Activated CD4-positive, alpha-beta T cell treated with anti-CD3 and anti-CD28 coated beads, Interleukin-2, amount 50 U/mL, for 1 hour (primary cell): ENCODE results near the gene NUFIP1.
"Not testable (repeated sequence)": the region's sequence is repeated elsewhere in the genome, so short reads cannot be mapped to it uniquely, and the experiment has no call there.

Source experiments
- DNase-seq: peaks from one replicate; pipeline ENCODE4 v3.0.0-alpha.2; 2020

Gene NUFIP1

GRCh38 chr13:44989071-44989889 lies at the start of gene NUFIP1, which contains the start of gene GPALPP1:
Gene NUFIP1, minus strand, starts transcription at chr13:44989471. Its CDS starts 35 bp downstream, at chr13:44989436.
Gene GPALPP1, plus strand, starts transcription at chr13:44989538. Its CDS starts 117 bp downstream, at chr13:44989655.
- DNase-seq: peak; percentile 93

- DNase-seq: no peak
Observed at GRCh38 chr13:45036206-45036605, 46.9 kb upstream of the NUFIP1 start.

- no peak for DNase-seq
Observed at GRCh38 chr13:45034342-45034741, 45.1 kb upstream of the NUFIP1 start.

DNA sequence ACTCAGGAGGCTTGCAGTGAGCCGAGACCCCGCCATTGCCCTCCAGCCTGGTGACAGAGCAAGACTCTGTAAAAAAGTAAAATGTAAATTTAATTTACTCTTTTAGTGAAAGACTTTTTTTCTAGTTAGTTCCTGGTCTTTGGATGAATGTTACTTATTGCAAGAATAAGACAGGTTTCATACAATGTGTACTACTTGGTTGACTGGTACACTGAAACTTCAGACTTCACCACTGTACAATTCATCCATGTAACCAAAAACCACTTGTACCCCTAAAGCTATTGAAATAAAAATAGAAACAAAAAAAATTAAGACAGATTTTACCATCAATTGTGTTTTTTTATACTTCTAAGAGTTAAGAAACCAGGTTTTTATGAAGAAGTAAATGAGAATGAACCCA lies 35.6 kb upstream of the NUFIP1 start:
- DNase-seq: no peak

DNA sequence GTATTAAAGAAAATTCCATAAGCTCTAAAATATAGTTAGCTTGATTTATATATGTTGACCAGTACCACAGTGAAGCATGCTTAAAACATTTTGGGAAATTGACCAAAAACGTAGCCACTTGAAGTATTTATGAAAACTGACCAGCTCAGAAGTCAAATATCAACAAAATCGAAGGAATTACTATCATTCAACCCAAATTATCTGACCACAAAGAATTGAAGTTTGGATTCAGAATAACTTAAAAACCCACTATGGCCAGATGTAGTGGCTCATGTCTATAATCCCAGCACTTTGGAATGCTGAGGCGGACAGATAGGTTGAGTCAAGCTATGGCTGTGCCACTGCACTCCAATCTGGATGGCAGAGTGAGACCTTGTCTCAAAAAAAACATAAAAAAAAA lies 32.0 kb upstream of the NUFIP1 start:
- no peak for DNase-seq

- not testable (repeated sequence) for DNase-seq
Observed at GRCh38 chr13:45019981-45020380, 30.7 kb upstream of the NUFIP1 start.

- DNase-seq: no peak
Observed at GRCh38 chr13:45016792-45017425, 27.6 kb upstream of the NUFIP1 start.

DNA sequence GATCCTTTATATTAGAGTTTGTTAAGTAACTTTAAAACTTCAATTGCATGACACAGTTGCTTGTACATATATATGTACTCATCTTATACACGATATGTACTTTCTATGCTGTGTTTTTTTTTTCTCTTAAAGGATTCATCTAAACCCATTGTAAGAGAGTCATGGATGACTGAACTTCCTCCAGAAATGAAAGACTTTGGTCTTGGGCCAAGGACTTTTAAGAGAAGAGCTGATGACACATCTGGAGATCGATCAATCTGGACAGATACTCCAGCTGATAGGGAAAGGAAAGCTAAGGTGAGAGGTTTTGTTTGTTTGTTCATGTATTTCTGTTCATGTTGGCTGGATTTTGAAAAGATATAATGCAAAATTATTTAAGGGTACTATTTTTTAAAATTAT lies 26.0 kb upstream of the NUFIP1 start:
- no peak for DNase-seq

- no peak for DNase-seq
Observed at GRCh38 chr13:45011198-45011597, 21.9 kb upstream of the NUFIP1 start.

GRCh38 chr13:45007823-45008222 lies 18.6 kb upstream of the NUFIP1 start:
- DNase-seq: no peak

DNA sequence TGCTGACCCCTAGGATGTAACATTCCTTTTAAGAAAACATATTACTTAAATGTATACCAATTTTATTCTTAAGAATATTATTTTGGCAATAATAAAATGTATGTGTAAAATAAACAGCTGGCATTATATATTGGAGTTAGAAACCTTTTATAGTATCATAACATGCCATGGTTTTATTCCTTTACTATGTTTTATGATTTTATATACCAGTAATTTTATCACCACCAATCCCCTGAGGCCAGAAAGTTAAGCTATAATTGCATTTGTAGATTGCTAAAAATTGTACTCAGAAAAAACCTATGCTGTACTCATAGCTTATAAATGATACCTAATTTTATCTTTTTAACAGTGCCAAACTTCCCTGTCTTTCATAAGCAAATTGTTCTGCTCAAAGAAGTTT lies 18.0 kb upstream of the NUFIP1 start:
- DNase-seq: no peak

GRCh38 chr13:45004096-45004495 lies 14.8 kb upstream of the NUFIP1 start:
- DNase-seq: no peak

- DNase-seq: no peak
Observed at GRCh38 chr13:45003417-45003816, 14.1 kb upstream of the NUFIP1 start.

DNA sequence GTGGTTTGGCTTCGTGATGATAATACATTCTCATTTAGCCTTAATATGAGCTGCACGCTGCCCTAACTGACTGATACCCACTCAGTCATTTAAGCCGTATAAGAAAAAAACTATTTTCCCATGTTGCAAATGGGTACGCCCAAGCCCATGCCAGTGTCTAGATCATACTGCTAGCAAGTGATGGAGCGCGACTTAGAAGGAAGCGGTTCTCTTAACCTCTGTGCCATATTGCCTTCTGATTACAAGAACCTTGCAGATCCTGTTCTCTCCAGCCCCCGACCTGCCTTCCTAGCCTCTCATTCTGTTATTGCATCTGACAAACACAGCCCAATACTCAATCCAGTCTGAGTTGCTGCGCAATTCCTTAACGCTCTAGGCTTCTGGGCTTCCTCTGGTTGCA lies 670 bp upstream of the NUFIP1 start:
- DNase-seq: peak; percentile 3

DNA sequence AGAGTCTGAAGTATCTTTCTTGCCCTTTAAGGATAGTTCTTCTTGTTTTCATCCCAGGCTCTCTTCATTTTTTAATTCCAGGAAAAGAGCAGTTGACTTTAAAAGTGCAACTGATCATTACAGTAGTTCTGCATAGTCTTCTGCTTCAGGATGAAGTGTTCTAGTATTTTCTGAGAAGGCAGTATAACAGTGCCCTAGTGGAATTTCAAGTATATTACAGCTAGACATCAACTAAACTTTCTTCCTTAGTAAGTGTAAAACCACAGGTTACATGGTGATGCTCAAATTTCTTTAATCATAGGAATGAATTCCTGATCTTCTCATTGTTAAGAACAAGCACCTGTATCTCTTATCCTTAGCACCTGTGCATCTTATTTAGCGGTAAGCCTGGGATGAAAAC lies 10.9 kb downstream of the NUFIP1 start:
- DNase-seq: no peak

DNA sequence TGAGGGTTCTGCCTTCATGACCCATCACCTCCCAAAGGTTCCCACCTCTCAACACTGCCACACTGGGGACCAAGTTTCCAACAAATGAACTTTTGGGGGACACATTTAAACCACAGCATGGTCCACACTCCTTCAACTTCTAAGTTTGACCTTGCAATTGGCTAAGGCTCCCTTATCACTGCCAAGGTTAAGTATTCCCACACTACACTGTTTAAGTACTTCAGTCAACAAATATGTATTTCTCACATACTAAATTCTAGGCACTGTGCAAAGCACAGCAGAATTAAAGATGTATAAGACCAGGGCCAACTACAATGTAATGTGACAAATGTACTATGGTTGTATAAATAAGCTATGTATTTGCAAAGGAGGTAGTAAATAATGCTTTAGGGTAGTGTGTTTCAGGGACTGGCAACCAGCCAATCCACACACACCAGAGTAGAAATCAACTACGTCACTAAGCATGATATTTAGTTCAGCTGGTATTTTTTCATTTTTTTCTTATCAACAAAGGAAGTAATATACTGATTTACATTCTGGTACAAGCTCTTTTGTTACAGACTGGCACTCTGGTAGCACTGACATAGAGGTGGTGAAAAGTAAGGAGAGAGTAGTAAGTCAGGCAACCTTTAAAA lies 12.2 kb downstream of the NUFIP1 start:
- DNase-seq: no peak

DNA sequence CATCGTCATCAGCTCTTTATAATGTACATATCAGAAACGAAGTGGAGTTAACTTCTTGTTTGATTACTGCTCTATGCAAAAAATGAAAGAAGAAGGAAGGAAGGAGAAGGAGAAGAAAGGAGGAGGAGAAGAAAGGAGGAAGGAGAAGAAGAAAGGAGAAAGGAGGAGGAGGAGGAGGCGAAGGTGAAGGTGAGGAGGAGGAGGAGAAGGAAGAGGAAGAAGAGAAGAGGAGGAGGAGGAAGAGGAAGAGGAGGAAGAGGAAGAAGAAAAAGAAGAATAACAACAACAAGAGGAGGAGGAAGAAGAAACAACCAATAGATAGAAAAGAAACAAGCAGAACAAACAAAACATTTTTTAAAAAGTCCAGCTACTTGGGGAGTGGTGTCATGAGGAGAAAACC lies 13.1 kb downstream of the NUFIP1 start:
- no peak for DNase-seq

DNA sequence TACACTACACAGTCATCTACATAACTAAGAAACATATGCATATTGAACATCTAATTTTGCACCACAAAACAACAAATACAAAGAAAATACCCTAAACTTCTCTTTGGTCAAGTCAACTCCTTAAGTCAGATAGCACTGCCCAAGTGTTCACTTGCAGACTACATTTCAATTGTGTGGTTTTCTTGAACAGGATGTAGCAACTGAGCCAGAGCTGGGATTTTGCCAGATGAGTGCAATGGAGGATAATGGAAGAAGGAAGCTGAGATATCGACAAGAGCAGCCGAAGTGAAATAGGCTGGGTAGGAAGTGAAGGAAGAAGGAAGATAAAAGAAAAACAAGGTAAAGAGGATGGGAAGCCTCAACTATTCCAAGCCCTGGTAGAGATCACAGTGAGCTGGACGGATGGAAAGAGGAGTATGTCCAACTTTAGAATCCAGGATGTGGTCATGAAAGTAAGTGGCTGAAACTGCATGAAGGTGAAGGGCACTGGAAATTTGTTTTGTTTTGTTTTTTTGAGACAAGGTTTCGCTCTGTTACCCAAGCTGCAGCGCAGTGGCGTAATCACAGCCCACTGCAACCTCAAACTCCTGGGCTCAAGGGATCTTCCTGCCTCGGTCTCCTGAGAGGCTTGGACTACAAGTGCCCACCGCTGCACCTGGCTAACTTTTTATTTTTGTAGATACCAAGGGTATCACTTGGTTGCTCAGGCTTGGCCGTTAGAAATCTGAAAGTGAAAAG lies 15.0 kb downstream of the NUFIP1 start:
- DNase-seq: no peak

- no peak for DNase-seq
Observed at GRCh38 chr13:44972956-44973581, 16.2 kb downstream of the NUFIP1 start.

DNA sequence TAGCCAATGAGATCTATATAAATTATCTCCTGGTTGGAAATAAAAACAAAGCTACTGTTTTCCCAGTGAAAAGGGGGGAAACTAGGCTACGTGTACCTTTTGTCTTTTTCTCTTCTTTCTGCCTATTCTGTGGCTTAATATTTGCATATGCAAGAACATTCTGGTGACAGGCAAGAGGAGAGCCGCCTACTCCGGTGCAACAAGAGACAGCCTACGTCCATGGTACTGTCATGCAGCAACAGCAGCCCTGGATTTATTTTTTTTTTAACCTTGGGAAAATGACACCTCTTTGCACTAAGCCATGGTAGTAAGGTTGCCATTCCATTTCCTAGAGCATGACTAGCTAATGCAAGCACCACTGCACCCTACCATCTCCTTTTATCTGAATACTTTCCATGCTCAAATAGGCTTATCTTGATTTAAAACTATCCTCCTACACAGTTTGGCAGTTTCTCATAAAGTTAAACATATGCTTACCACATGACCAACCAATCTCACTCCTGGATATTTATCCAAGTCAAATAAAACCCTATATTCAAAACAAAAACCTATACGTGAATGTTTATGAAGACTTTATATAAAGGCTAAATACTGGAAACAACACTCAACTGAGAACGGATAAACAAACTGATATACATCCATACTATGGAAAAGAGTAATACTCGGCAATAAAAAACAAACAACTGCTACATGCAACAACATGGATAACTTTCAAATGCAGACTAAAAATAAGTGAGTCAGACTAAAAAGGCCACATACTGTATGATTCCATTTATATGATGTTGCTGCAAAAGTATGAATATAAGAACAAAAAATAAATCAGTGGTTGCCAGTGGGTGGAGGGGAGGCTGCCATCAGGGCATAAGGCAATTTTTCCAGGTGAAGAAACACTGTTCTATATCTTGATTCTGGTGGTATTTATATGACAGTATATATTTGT lies 17.3 kb downstream of the NUFIP1 start:
- DNase-seq: no peak
